CD4-positive, alpha-beta T cell (primary cell): ENCODE data around the gene PAPLN. TPM values are rescaled to one million over a fixed set of nuclear protein-coding genes. Genes with fewer than 3 reads are reported as not detected.

Experiments used
- ATAC-seq: fragments of 200-7000 bp; cut with Tn5 transposase; one replicate; pipeline ENCODE4 v1.10.0; 2022; ENCODE audit warnings: mild to moderate bottlenecking; ENCODE audit not compliant: poor library complexity
- CTCF ChIA-PET: fragments of 350-600 bp; sonication (Branson Sonifier 250); formaldehyde crosslinking; loops from one replicate; lab custom pipeline; 2021; ENCODE audit warnings: antibody characterized with exemption, inconsistent platforms; lab: Charles Lee
- POLR2A ChIA-PET: fragments of 350-600 bp; sonication (Branson Sonifier 250); formaldehyde crosslinking; loops from one replicate; lab custom pipeline; 2021; ENCODE audit warnings: antibody characterized with exemption, inconsistent platforms; lab: Charles Lee
- DNase-seq, 14 experiments: peaks; one replicate each; pipeline ENCODE4 v3.0.0-alpha.2; 2013 to 2020; ENCODE audit warnings: mixed read lengths in 2 of 14
- H3K27ac ChIP-seq, 2 donors: one replicate each; pipeline versions ENCODE4 v1.5.1 to v1.7.0; 2013; ENCODE audit warnings: low read length in 2 of 2, low read depth in 1 of 2, mild to moderate bottlenecking in 1 of 2
- H3K27me3 ChIP-seq, 2 experiments: 1 replicate in 1 of 2; 2 replicates in 1 of 2; pipeline versions ENCODE4 v1.6.1 to v1.7.0; 2013; ENCODE audit warnings: low read length in 2 of 2, control low read depth in 1 of 2, mild to moderate bottlenecking in 1 of 2, moderate library complexity in 1 of 2; ENCODE audit not compliant: insufficient read depth in 2 of 2, control insufficient read depth in 1 of 2
- H3K36me3 ChIP-seq: one replicate; pipeline ENCODE4 v1.6.1; 2013; ENCODE audit warnings: low read length, control low read depth; ENCODE audit not compliant: insufficient read depth
- H3K4me1 ChIP-seq: one replicate; pipeline ENCODE4 v1.6.1; 2013; ENCODE audit warnings: low read length, control low read depth; ENCODE audit not compliant: insufficient read depth
- H3K4me3 ChIP-seq: one replicate; pipeline ENCODE4 v1.5.1; 2013; ENCODE audit warnings: mild to moderate bottlenecking, low read length, moderate library complexity
- H3K9me3 ChIP-seq, 2 experiments: 1 replicate in 1 of 2; 2 replicates in 1 of 2; pipeline versions ENCODE4 v1.6.1 to v1.7.0; 2013; ENCODE audit warnings: low read length in 2 of 2, mild to moderate bottlenecking in 2 of 2, control low read depth in 1 of 2, moderate library complexity in 1 of 2; ENCODE audit not compliant: control insufficient read depth in 1 of 2, insufficient read depth in 1 of 2
- H3K27ac Mint-ChIP-seq: one replicate; pipeline ENCODE4 v1.8.0; 2020; ENCODE audit warnings: mixed read lengths
- H3K27me3 Mint-ChIP-seq: one replicate; pipeline ENCODE4 v1.8.0; 2021; ENCODE audit warnings: mixed read lengths
- H3K36me3 Mint-ChIP-seq: one replicate; pipeline ENCODE4 v1.8.0; 2021; ENCODE audit warnings: low read depth, mixed read lengths
- H3K4me1 Mint-ChIP-seq: one replicate; pipeline ENCODE4 v1.8.0; 2021; ENCODE audit warnings: low read depth, mixed read lengths
- H3K4me3 Mint-ChIP-seq: one replicate; pipeline ENCODE4 v1.8.0; 2020; ENCODE audit warnings: mild to moderate bottlenecking, mixed read lengths
- H3K9me3 Mint-ChIP-seq: one replicate; pipeline ENCODE4 v1.8.0; 2020; ENCODE audit warnings: mixed read lengths
- intact Hi-C, 2 experiments: fragments of 100-400 bp; cut with DNase I in 1 of 2; cut with micrococcal nuclease in 1 of 2; formaldehyde crosslinking; loops; one replicate each; pipeline versions ENCODE4 v1.15.1 to v1.9.0; 2023 to 2025; cut with DNase I, micrococcal nuclease
- polyA plus RNA-seq, 2 donors: library from polyadenylated mRNA; unstranded; fragments of 120-200 nt; gene quantifications; one replicate each; pipeline ENCODE4 v1.2.1, GENCODE V29; 2013
- total RNA-seq, 174 experiments: library from RNA in 2 of 174; stranded (reverse) in 2 of 174; gene quantifications; one replicate each; pipeline ENCODE4 v1.2.3 and lab custom pipeline; 2021 to 2026
- TF ChIP-seq, protein P1 (sequence below): fragments of 200-600 bp; IDR thresholded peaks from one replicate; pipeline ENCODE4 v1.8.0; 2022; ENCODE audit warnings: antibody characterized with exemption, mild to moderate bottlenecking

The PAPLN gene, protein sequence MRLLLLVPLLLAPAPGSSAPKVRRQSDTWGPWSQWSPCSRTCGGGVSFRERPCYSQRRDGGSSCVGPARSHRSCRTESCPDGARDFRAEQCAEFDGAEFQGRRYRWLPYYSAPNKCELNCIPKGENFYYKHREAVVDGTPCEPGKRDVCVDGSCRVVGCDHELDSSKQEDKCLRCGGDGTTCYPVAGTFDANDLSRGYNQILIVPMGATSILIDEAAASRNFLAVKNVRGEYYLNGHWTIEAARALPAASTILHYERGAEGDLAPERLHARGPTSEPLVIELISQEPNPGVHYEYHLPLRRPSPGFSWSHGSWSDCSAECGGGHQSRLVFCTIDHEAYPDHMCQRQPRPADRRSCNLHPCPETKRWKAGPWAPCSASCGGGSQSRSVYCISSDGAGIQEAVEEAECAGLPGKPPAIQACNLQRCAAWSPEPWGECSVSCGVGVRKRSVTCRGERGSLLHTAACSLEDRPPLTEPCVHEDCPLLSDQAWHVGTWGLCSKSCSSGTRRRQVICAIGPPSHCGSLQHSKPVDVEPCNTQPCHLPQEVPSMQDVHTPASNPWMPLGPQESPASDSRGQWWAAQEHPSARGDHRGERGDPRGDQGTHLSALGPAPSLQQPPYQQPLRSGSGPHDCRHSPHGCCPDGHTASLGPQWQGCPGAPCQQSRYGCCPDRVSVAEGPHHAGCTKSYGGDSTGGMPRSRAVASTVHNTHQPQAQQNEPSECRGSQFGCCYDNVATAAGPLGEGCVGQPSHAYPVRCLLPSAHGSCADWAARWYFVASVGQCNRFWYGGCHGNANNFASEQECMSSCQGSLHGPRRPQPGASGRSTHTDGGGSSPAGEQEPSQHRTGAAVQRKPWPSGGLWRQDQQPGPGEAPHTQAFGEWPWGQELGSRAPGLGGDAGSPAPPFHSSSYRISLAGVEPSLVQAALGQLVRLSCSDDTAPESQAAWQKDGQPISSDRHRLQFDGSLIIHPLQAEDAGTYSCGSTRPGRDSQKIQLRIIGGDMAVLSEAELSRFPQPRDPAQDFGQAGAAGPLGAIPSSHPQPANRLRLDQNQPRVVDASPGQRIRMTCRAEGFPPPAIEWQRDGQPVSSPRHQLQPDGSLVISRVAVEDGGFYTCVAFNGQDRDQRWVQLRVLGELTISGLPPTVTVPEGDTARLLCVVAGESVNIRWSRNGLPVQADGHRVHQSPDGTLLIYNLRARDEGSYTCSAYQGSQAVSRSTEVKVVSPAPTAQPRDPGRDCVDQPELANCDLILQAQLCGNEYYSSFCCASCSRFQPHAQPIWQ
- under 1 TPM; 0.05 to 0.14 TPM for total RNA-seq
- polyA plus RNA-seq (2013, experiment 1 of 2) = 0.83 TPM
- polyA plus RNA-seq (2013, experiment 2 of 2) = 1.3 TPM
- 0 to 4.3 (median 0.30) reads per million in 172 experiments for total RNA-seq (lab: John Stamatoyannopoulos, UW)

DNA sequence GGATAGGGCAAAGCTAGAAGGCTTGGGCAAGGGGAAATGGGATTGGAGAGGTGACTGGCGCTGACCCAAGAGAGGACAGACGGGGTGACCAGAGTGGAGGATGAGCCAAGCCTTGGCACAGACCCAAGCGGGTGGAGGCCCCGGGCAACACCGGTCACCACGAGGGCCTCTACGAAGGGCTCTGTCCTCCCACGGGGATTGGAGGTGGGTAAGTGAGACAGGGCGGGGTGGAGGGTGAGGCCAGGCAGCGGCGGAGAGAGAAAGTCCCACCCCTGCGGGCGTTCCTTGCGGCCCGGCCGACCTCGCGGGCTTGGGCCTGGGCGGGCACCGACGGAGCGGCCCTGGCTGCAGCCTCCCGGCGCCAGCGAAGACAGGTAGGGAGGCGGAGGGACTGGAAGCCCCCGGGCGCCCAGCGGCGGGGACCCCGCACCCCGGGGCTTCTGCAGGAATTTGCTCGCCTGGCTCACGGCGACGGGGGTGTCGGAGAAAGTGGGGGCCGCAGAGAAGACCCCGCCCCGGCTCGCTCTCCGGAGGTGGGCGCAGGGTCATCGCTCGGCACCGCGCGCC is at the start of gene PAPLN:
TSS of gene PAPLN (plus strand) at position 288 of the 567 bp plus-strand sequence. CDS start 2,273 bp downstream, outside the sequence.
- Histone ChIP-seq H3K9me3 (peaks cover 0 to 11% of the 10 kb centered on the region in 2 experiments), H3K4me1 (peaks cover 18% of the 10 kb centered on the region), H3K27ac (no peak within 1 kb of the TSS), H3K36me3 (no peaks in the 10 kb centered on the region), H3K27me3 (peaks cover 72 to 79% of the 10 kb centered on the region in 2 experiments), H3K4me3 (no peak within 1 kb of the TSS)
- ChIA-PET POLR2A (no interaction called here), CTCF (no interaction called here)
- DNase-seq (peak in 3 of 14 experiments; percentile 2 to 38 (median 25)), ATAC-seq (no peak)
- TF ChIP-seq, protein P1, sequence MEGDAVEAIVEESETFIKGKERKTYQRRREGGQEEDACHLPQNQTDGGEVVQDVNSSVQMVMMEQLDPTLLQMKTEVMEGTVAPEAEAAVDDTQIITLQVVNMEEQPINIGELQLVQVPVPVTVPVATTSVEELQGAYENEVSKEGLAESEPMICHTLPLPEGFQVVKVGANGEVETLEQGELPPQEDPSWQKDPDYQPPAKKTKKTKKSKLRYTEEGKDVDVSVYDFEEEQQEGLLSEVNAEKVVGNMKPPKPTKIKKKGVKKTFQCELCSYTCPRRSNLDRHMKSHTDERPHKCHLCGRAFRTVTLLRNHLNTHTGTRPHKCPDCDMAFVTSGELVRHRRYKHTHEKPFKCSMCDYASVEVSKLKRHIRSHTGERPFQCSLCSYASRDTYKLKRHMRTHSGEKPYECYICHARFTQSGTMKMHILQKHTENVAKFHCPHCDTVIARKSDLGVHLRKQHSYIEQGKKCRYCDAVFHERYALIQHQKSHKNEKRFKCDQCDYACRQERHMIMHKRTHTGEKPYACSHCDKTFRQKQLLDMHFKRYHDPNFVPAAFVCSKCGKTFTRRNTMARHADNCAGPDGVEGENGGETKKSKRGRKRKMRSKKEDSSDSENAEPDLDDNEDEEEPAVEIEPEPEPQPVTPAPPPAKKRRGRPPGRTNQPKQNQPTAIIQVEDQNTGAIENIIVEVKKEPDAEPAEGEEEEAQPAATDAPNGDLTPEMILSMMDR = no peak
- no peak within 1 kb of the TSS for H3K27ac Mint-ChIP-seq
- H3K4me3 Mint-ChIP-seq = peak within 1 kb of the TSS; percentile 34
- peaks cover 77% of the 10 kb centered on the region for H3K27me3 Mint-ChIP-seq
- peaks cover 6% of the 10 kb centered on the region for H3K4me1 Mint-ChIP-seq
- H3K9me3 Mint-ChIP-seq = no peaks in the 10 kb centered on the region
- H3K36me3 Mint-ChIP-seq = no peaks in the 10 kb centered on the region
- intact Hi-C loops = no loop called here

DNA sequence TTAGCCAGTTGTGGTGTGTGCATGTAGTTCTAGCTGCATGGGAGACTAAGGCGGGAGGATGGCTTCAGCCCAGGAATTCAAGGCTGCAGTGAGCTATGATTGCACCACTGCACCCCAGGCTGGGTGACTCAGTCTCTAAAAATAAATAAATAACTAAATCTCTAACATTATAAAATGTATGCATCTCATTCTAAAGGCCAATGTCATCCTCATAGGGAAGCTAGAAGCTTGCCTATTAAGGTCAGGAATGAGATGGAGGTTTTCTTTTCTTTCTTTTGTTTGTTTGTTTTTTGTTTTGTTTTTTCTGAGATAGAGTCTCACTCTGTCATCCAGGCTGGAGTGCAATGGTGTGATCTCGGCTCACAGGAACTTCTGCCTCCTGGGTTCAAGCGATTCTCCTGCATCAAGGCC is 48.8 kb upstream of the PAPLN start:
- Mint-ChIP-seq H3K4me3 (no peak overlapping the region), H3K27ac (no peak overlapping the region), H3K36me3 (peaks cover 66% of the 10 kb centered on the region), H3K4me1 (no peaks in the 10 kb centered on the region), H3K27me3 (no peaks in the 10 kb centered on the region), H3K9me3 (no peaks in the 10 kb centered on the region)
- Histone ChIP-seq H3K27me3 (no peaks in the 10 kb centered on the region), H3K36me3 (peaks cover 42% of the 10 kb centered on the region), H3K9me3 (no peaks in the 10 kb centered on the region), H3K4me3 (no peak overlapping the region), H3K4me1 (no peaks in the 10 kb centered on the region), H3K27ac (no peak overlapping the region)
- ATAC-seq (no peak), DNase-seq (no peak)
- ChIA-PET CTCF (no interaction called here), POLR2A (no interaction called here)
- intact Hi-C loops = no loop called here
- TF ChIP-seq, protein P1 = no peak

DNA sequence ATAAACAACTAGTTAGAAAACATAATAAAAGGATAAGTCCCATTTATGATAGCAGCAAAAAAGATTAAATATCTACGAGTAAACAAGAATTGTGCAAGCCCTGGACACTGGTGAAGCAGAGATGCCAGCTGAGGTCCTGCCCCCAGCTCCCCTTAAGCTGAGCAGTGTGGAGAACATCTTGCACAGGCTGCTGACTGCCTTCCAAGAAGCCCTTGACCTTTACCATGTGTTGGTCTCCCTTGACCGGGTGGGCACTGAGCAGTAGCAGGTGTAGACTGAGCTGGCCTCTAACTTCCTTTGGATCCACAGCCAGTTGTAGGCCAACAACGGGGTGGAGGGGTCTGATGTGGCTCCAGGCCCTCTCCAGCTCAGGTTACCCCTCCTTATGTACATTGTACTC is 47.7 kb upstream of the PAPLN start:
- POLR2A ChIA-PET = no interaction called here
- Mint-ChIP-seq H3K27ac (no peak overlapping the region), H3K4me1 (no peaks in the 10 kb centered on the region)

More for the DNA sequence above, 47.7 kb upstream of the PAPLN start:
- Histone ChIP-seq H3K36me3 (peaks cover 52% of the 10 kb centered on the region), H3K27ac (no peak overlapping the region), H3K27me3 (no peaks in the 10 kb centered on the region), H3K9me3 (no peaks in the 10 kb centered on the region), H3K4me1 (no peaks in the 10 kb centered on the region), H3K4me3 (no peak overlapping the region)
- Mint-ChIP-seq H3K36me3 (peaks cover 77% of the 10 kb centered on the region), H3K27me3 (no peaks in the 10 kb centered on the region), H3K4me3 (no peak overlapping the region), H3K9me3 (no peaks in the 10 kb centered on the region)
- intact Hi-C loops = no loop called here
- ATAC-seq (no peak), DNase-seq (no peak)
- TF ChIP-seq, protein P1 = no peak
- CTCF ChIA-PET = no interaction called here
